A673 (cell line): Measurements from ENCODE around the gene PARD3.

Source experiments
- CTCF ChIP-seq: fragments of 300-800, 200-600 bp; sonication (generic); conservative IDR thresholded peaks from 2 replicates; pipeline ENCODE4 v1.5.1; 2017; ENCODE audit warnings: low read depth, mild to moderate bottlenecking, antibody characterized with exemption, low read length, moderate library complexity, mixed read lengths
- EZH2 ChIP-seq: fragments of 200-600 bp; sonication (generic); IDR thresholded peaks from 2 replicates; pipeline ENCODE4 v1.6.1; 2017; ENCODE audit warnings: borderline replicate concordance, low read depth, mild to moderate bottlenecking, mixed read lengths, antibody characterized with exemption, low read length; ENCODE audit not compliant: poor library complexity, severe bottlenecking

- TF ChIP-seq CTCF (no peak), EZH2 (no peak)
Measured at GRCh38 chr10:34635111-34635510, 180.0 kb downstream of the PARD3 start.
